Activated T-helper 9 cell treated with anti-CD3 and anti-CD28 coated beads, Interleukin-2, amount 50 U/mL, for 16 hours (primary cell): Measurements from ENCODE around the gene CCDC86.
A peak's percentile ranks its signal among the peaks of the same experiment; 100 is the strongest.

Experiments
- DNase-seq: peaks from one replicate; pipeline ENCODE4 v3.0.0-alpha.2; 2020; ENCODE audit warnings: low read depth

The CCDC86 gene

DNA sequence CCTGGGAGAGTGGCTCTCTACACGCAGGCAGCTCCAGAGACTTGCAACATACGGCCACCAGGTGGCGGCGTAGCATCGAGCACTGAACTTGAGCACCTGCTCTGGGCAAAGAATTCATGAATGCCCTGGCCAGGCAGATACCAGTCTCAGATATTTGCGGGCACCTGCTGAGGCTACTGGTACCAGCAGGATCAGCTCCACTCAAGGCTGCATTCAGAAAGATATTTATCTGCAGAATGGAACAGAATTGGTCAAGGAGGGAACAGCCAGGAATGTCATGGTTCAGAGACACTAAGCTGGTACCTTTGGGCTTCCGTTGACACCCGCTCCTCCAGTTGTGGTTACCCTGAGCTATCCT lies 10.8 kb upstream of the CCDC86 start:
- peak; percentile 70 for DNase-seq

DNA sequence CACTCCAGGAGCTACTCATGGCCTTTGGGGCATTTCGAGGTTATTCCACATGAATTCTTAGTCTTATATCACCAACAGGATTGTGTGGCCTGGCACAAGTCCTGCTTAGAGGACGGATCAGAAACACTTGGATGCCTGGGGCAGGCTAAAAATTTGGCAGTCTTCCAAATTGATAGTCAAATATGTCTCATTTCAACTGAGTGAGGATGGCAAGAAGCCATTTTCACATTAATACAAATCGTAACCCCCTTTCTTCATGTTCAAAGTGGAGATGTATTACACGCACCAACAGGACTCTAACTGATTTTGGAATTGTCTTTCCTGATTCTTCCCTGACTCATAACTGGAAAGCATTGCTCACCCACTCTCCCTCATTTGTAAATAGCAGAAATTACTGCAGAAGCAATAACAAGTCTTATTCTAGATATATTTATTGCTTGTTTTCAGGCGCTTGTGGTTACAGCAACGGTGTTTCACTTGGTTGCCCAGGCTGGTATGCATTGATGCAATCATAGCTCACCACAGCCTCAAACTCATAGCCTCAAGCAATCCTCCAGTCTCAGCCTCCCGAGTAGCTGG lies 10.3 kb upstream of the CCDC86 start:
- DNase-seq = no peak

DNA sequence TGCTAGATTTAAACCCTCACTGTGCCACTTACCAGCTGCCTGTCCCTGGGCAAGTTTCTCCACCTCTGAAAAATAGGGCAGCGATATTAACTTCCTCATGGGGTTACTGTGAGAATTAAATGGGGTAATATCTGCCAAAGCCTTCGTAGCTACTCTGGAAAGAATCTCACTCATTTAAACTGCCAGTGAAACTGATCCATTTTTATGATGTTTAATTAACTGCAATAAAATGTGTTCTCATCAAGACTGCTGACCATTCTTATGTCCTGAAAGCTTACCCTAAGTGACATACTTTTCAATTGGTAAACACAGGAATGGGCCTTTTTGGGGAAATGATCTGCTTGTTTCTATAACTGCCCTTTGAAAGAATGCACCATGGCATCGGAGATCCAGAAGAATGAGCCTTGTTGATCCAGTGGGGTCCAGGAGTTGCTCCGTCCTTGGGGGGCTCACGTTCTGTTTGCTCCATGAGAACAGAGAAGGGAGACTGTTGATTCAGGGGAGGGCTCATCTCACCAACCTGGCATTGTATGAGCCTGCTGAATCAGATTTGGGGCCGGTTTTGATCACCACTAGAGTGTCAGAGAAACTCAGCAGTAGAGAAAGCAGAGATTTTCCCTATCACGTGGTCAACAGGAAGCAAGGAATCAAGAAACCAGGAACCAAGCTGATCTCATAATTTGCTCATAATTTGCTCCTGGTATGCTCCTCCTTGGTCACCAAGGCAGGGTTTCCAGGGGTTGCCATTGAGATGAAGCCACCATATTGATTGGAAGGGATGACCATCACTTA lies 7.0 kb upstream of the CCDC86 start:
- no peak for DNase-seq

DNA sequence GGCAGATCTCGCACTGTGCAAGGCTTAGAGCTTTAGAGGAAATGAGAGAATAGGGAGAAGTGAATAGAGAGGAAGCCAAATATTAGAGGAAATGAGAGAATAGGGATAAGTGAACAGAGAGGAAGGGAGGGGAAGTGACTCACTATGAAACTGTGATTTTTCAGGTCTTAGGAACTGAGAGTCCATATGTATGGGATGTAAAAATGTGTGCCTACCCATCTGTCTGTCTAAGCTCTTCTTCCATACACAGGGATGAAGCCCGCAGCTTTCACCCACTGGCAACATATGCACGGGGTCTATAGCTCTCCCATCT lies 6.4 kb upstream of the CCDC86 start:
- DNase-seq = no peak

DNA sequence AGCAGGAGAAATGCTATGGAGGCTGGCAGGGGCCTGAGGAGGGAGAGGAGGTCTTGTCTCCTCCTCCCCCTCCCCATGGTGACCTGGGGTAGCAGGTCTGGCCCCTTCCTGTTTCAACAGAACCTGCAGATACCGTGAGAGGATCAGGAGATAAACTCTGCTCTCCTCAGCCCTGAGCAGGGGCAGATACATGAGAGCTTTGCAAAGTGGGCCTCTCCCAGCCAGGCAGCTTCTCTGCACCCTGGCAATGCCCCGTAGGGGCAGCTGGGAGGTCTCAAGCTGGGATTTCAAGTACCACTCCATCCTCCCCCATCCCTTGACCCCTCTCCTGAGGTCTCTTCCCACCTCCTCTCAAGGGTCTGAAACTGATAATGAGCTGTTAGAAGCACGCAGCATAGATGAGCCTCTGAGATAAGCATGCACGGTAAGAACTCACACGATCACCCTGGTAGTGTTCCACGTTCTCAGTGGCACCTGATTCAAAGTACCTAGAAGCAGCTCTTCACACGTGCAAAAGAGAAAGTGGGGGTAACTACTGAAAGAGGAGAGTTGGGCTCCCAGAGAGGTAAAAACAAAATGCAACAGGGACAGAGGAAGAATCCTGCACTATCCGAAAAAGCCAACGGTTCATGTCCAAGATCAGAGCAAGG lies 4.9 kb upstream of the CCDC86 start:
- no peak for DNase-seq

DNA sequence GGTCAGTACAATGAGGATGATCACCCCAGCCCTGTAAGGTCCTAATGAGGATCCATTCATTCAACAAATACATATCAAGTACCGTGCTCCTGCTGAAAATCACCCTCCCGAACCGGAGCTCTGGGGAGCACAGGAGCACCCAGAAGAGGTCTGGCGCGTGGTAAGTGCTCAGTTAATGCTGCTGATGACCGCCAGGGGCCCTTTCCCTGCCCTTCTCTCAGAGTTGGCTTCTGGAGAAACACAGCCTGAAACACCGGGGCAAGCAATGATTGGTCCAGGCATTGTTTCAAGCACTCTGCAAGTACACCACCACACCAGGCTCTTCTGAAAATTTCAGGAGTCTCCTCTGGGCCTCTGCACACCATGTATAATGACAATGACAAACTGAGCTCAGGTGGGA lies 3.8 kb upstream of the CCDC86 start:
- DNase-seq = no peak

DNA sequence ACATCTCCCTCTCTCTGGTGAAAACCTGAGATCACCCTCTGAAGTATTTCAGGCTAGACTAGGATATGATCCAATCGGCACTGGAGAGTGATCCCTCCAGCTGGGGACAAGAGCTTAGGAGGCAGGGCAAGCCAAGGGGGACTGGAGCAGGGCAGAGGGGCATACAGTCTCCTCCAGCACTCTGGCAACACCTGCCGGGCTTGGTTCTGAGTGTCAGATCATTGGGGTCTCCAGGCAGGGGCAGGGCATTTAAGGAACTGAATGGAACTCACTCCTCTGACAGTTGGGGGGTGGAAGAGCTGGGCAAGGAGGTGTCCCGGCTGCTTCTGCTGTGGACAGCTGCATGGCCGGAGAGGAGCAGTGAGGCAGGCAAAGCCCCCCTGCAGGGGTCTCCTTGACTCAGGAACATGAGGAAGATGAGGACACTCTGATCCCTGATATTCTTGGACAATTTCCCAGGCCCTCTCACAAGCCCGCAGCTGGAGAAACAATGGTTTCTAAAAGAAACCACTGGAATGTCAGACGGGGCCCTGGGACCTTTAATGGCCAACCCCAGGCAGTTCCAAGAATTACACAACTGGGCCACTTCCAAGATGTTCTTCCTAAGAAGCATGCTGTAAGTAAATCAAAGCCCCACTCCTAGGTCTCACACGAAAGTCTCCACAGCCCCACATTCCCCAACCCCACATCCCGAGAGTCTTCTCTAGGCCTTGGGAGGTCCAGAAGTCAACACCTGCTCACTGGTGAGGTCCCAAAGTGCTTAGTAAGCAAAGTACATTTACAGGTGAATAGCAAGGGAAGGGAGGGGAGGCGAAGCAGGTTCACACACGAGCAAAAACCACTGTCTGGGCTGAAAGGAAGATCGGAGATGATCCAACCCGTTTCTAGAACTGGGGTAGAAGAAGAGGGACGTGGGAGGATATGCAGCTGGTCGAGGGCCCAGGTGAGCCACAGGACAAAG lies 1.2 kb upstream of the CCDC86 start:
- no peak for DNase-seq

DNA sequence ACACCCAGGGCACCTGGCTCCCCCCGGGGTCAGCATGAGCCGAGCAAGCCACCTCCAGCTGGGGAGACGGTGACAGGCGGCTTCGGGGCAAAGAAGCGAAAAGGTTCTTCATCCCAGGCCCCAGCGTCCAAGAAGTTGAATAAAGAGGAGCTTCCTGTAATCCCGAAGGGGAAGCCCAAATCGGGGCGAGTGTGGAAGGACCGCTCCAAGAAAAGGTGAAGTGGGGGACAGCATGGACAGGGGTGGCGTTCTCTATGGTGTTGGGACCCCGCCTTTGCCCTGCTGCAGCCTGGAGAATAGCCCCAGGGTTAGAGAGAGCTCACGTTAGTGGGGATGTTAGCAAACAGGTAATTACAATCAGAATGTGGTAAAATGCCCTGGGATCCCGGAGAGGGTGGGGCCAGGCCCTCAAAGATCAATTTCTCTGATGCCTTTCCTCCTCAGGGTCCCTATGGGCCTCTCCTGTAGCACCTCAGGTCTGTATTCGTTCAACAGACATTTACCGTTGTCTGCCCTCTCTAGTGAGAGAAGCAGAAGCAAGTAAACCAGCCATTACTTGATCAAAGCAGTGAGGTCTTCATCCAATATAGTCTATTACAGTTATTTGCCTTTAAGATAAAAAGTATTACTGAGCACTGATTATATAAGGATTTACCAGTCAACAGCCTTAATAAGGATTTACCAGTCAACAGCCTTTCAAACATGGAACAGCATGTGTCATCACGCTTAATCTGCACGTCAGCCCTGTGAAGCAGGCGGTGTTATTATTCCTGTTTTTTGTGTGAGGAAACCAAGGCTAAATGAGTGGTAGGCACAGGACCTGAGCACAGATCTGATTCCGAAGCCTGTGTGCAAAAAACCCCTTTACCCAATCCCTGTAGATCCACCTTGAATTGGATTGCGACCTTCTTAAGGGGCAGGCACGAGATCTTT lies 1.0 kb downstream of the CCDC86 start:
- no peak for DNase-seq

DNA sequence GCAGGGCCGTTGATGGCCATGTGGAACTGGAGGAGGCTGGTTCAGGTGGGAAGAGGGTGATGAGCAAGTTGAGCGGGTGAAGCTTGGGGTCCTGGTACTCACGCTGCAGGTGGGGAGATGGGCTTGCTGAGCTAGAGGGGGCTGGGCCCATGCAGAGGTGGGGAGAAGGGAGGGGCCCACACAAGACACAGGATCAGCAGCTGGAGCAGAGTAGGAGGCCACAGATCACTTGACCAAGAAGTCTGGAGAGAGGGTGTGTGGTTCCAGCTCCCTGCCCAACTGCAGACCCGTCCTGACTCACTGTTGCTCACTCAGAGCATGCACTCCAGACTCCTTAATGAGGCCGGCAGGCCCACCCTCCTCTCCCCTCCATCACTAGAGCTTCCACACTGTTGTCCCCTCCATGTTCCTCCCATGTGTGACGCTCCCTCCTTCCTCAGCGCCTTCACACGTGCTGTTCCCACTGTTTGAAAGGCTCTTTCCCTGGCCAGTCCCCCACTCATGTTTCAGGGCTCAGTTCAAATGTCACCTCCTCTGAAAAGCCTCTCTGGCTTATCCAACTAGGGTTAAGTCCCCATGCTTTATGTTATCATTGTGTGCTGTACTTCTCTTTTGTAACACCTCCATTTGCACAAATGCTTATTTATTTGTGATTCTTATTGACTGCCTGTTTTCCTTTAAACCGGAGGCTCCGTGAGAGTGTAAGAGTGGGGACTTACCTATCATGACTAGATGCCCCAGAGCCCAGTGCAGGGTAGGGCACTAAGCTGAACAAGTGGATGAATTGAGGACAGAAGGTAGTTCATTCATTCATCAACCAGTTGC lies 2.3 kb downstream of the CCDC86 start:
- DNase-seq = no peak

DNA sequence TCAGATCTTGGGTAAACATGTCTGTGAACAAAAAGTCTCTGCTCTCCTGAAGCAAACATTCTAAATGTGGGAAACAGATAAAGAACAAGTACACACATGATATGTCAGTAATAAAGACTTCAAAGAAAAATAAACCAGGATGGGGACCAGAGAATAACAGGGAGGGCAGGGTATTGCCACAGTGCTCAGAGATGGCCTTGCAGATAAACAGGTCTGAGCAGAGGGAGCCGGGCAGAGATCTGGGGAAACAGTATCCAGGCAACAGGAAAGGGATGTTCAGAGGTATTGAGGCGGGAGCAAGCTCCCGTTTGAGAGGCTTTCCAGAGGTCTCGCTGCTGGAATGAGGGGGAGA lies 2.9 kb downstream of the CCDC86 start:
- no peak for DNase-seq

DNA sequence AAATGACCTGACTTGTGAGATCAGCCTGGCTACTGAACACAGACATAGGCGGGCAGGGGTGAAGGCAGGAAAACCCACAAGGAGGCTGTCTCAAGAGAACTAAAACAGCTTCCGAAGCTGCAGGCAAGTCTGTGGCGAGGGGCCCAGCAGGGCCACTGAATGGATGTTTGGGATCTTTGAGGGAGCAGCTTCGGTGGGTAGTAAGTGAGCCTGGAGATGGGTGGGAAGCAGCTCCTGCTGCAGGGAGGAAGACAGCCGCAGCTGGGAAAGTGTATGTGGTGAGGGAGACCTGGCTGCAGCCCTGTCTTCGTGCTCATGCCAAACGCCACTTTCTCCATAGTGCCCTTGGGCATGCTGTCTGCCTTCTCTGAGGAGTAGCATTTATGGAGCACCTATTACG lies 3.4 kb downstream of the CCDC86 start:
- no peak for DNase-seq

DNA sequence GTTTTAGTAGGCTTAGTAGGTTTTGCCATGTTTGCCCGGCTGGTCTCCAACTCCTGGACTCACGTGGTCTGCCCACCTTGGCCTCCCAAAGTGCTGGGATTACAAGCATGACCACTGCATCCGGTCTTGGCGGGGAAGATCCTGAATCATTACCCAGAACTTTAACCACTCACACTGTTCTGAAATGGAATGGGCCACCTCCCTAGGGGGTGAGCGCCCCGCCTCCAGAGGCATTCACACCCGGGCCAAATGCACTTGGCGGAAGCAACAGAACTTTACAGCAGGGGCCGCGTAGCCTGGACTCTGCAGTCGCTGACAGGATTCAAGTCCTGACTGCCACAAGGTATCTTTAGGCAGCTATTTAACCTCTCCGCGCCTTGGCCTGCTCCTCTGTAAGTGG lies 5.4 kb downstream of the CCDC86 start:
- DNase-seq = no peak

DNA sequence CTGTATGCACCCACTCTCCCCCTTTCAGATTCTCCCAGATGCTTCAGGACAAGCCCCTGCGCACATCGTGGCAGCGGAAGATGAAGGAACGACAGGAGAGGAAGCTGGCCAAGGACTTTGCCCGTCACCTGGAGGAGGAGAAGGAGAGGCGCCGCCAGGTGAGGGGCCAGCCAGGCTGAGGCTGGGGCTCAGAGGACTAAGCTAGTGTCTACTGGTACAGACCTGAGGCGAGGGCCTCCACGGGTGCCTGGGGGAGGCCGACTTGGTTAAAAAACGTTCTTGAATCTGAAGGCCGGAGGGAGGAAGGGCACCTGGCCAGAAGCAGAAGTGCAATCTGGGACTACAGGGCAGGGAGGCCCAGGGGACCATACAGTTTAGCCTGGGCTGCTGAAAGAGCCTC lies 6.0 kb downstream of the CCDC86 start:
- no peak for DNase-seq

DNA sequence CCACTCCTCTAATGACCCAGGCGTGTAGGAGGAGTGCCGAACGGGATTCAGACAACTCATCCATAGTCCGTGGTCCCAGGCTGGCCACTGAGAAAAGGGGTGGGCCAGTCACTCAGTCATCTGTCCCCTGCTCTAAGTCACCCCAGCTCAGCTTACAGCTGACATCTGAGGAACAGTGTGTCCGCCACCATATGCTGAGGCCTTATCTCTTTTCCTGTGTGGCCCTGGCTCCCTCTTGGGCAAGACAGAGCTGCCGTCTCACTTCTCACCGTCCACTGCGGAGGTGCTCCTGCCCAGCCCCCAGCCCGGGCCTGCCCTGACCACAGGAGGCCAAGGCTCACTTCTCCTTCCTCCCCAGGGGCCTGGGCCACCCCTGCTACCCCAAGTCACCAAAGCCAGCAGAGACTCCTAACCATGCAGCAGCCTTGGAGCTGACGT lies 6.8 kb downstream of the CCDC86 start:
- DNase-seq = no peak

DNA sequence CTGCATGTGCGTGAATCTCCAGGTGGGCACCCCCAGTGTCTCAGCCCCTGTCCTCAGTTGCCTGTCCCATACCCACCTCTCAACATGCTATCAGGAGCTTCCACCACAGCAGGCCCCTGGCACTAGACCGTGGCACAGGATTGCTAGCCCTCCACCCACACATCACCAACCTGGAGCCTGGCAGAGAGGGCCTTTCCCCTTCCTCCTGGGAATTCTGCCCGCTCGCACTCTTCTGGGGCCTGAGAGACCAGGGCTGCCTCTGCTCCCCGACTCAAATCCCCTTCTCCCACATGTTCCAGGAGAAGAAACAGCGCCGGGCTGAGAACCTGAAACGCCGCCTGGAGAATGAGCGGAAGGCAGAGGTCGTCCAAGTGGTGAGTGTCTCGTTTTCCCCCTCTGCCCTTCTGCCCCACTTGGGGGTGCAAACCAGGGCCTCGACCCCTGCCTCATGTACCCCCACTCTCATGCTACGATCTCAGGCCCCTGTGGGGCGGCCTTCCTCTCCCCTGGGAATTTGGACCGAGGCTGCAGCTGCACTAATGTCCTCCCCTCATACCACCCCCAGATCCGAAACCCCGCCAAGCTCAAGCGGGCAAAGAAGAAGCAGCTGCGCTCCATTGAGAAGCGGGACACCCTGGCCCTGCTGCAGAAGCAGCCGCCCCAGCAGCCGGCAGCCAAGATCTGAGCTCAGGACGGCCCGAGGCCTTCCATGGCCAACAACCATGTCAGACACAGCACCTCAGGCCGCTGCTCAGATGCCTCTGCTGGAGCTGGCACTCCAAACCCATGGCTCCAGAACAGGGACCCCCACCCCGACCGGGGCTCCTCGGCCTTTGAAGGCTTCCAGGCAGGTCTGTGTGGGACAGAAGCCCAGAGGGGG lies 8.0 kb downstream of the CCDC86 start:
- no peak for DNase-seq

DNA sequence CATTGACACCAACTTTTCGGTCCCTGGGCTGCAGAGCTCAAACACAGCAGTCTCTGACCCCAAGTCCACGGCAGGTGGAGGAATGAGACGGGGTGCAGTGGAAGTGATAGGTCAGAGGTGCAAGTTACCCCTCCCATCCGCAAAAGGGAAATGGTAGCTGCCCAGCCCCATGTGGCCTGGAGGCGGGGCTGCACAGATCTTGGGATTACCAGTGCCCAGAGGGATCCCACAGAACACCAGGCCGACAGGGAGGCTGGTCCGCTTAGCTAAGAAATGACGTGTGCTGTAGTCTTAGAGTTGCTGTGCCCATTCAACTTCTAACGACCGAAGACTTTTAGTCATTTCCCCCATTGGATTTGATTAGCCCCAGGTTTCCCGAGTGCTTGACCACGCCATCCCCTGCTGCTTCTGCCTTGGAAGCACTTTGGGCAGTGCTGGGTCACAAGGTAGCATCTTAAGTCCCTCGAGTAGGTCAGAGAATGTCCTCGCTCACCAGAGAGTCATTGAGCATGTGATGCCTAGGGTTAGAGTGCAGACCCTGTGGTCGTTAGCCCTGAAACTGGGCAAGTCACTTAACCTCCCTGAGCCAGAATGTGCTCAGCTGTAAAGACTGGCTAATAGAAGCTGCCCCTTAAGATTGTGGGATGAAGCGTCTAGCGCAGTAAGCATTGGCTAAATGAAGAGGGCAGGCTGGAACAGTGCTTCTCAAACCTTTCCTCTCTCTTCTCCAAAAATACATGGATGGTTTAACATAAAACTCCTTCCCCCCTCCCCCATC lies 9.6 kb downstream of the CCDC86 start:
- no peak for DNase-seq

DNA sequence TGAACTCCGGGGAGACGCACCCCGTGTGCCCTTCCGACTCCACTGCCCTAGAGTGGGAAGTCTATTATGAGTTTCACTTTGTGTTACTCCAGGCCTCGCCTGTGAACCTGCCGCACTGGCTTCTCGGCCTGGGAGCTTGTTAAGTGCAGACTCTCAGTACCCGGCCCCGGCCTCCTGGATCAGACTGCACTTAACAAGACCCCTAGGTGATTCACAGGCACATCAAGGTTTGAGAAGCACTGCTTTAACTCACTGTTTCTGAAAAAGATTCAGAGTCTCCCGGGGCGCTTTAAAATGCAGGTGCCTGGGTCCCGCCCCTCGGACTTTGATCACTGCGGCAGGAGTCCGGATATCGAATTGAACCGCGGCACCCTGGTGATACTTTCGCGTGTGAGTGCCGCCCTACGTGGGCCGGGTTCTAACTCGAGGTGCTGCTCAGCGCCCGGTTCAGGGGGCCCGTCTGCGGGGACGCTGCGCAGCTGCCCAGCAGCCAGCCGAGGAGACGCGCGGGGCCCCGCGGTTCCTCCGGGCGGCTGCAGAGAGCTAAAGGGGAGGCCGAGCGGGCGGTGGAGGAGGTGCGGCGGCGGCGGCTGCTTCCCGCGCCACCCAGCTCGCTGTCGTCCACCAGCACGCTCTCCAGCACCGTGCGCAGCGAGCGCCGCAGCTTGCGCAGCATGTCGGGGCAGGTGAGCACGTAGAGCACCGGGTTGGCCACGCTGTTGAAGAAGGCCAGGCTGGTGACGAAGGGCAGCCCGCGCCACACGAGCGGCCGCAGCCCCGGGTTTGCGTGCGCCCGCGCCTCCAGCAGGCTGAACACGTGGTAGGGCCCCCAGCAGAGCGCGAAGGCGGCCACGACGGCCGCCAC lies 10.4 kb downstream of the CCDC86 start:
- DNase-seq = no peak
